Measurements from ENCODE around the gene CLEC10A.

DNA sequence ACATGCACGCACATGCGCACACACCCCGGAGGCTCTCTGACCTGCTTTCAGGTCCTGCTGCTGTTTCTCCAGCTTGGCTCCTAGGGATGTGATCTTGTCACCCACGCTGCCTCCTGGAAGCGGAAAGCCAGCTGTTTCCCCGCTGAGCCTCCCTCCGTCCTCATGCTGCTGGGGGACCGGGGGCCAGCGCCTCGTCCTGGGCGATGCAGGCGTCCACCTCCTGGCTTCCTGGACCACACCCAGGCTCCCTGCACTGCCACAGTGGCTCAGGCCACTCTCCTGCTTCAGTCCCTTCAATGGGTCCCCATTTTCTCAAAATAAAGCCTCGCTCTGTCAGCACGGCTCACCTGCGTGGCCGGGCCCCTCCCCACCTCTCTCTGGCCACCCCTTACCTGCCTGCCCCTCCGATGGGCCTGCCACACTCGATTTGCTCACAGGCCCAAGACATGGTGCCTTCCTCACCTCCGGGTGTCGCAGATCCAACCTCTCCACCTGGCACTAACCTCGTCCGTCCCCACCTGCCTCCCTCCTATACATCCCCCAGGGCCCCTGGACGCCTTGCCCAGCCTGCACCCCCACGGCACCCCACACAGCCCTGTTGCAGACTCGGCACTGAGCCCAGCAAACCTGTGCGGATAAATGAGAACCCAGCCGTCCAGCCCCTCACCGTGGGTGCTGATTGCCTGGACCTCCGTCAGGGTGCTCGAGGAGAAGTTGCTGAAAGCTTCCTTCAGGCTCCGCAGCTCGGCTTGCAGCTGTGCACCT, 27.9 kb upstream of the CLEC10A start:
- no peak for TF ChIP-seq CTCF (conservative IDR thresholded peaks at IDR 0.05; ENCODE audit: low read depth in 2 of 2)
- no peak for TF ChIP-seq REST (IDR thresholded peaks at IDR 0.05; ENCODE audit: unreplicated experiment)
- TF ChIP-seq EZH2phosphoT487 (IDR thresholded peaks at IDR 0.05; ENCODE audit: unreplicated experiment) = no peak
- TF ChIP-seq EZH2 (IDR thresholded peaks at IDR 0.05; ENCODE audit: low read depth, unreplicated experiment) = no peak
- TF ChIP-seq POLR2AphosphoS5 (IDR thresholded peaks at IDR 0.05; ENCODE audit: low read depth) = no peak
- no peak for TF ChIP-seq NANOG (IDR thresholded peaks at IDR 0.05; ENCODE audit: borderline replicate concordance)
- TF ChIP-seq ZNF114 (CRISPR knock-in tag; IDR thresholded peaks at IDR 0.05) = no peak

All from GM23338 (cell line).